Thyroid gland (tissue), 4 donors: ENCODE data around the gene CNTFR.

Experiments
- CTCF ChIP-seq, 6 experiments: fragments of 200-600 bp in 3 of 6; fragments of 450-650 bp in 3 of 6; sonication (generic) in 3 of 6; IDR thresholded peaks; one replicate each; pipeline ENCODE4 v1.5.1; 2016 to 2019; ENCODE audit warnings: antibody characterized with exemption in 6 of 6, mild to moderate bottlenecking in 2 of 6, inconsistent platforms in 1 of 6, moderate library complexity in 1 of 6
- POLR2A ChIP-seq, 2 donors: fragments of 450-650 bp; IDR thresholded peaks; one replicate each; pipeline ENCODE4 v1.6.1; 2017; ENCODE audit warnings: antibody characterized with exemption in 2 of 2, mild to moderate bottlenecking in 2 of 2, moderate library complexity in 1 of 2

GRCh38 chr9:34566972-34567371, 22.6 kb downstream of the CNTFR start:
- TF ChIP-seq CTCF (IDR thresholded peaks at IDR 0.05) (no peak), POLR2A (IDR thresholded peaks at IDR 0.05) (no peak)
